ENCODE measurements around the gene PLPP6. TPM values are rescaled to one million over a fixed set of nuclear protein-coding genes. Genes with fewer than 3 reads are reported as not detected.

The PLPP6 gene
- total and polyA plus RNA-seq, 10 donors, result 4.5 to 11.6 (median 6.8) TPM

- no peaks in the 10 kb centered on the region for H3K36me3 ChIP-seq
- H3K27ac ChIP-seq, result no peak overlapping the region
- 72 to 84% (median 78%) methylated on average over 2 of the region's 2 CpGs for WGBS, 5 donors
- H3K4me1 ChIP-seq, result peaks cover 0 to 14% (median 0%) of the 10 kb centered on the region in 6 donors
- no peak for DNase-seq
- H3K27me3 ChIP-seq (replicated peaks in 1 of 7), result no peaks in the 10 kb centered on the region
- intact Hi-C loops (cut with DNase I; ENCODE audit: low total_unique reads), result no loop called here
- H3K4me3 ChIP-seq, result no peak overlapping the region
- H3K9me3 ChIP-seq, result no peaks in the 10 kb centered on the region
- TF ChIP-seq POLR2A (IDR thresholded peaks at IDR 0.05) (no peak), CTCF (IDR thresholded peaks at IDR 0.05 in 8 of 11, conservative IDR thresholded peaks at IDR 0.05 in 3 of 11) (no peak), POLR2AphosphoS5 (IDR thresholded peaks at IDR 0.05) (no peak)
Measured at GRCh38 chr9:4620881-4621555, 41.1 kb upstream of the PLPP6 start.

- H3K36me3 ChIP-seq, result no peaks in the 10 kb centered on the region
- no peak for TF ChIP-seq POLR2AphosphoS5 (IDR thresholded peaks at IDR 0.05)
- no peak for TF ChIP-seq POLR2A (IDR thresholded peaks at IDR 0.05)
- TF ChIP-seq CTCF (IDR thresholded peaks at IDR 0.05 in 8 of 11, conservative IDR thresholded peaks at IDR 0.05 in 3 of 11), result no peak
- H3K4me3 ChIP-seq, result no peak overlapping the region
- no peaks in the 10 kb centered on the region for H3K27me3 ChIP-seq (replicated peaks in 1 of 7)
- no peak overlapping the region for H3K27ac ChIP-seq
- intact Hi-C loops (cut with DNase I; ENCODE audit: low total_unique reads), result no loop called here
- H3K9me3 ChIP-seq, result no peaks in the 10 kb centered on the region
- DNase-seq, result no peak
- H3K4me1 ChIP-seq, result peaks cover 0 to 14% (median 0%) of the 10 kb centered on the region in 6 donors
- 82 to 89% (median 84%) methylated on average over 10 of the region's 10 CpGs for WGBS, 5 donors
Measured at GRCh38 chr9:4622016-4622415, 40.1 kb upstream of the PLPP6 start.

- 46 to 54% (median 50%) methylated on average over 2 of the region's 2 CpGs for WGBS, 5 donors
- Histone ChIP-seq H3K36me3 (no peaks in the 10 kb centered on the region), H3K4me3 (no peak overlapping the region), H3K27me3 (replicated peaks in 1 of 7) (no peaks in the 10 kb centered on the region), H3K27ac (no peak overlapping the region), H3K4me1 (no peaks in the 10 kb centered on the region), H3K9me3 (no peaks in the 10 kb centered on the region)
- intact Hi-C loops (cut with DNase I; ENCODE audit: low total_unique reads), result no loop called here
- no peak for TF ChIP-seq POLR2AphosphoS5 (IDR thresholded peaks at IDR 0.05)
- no peak for TF ChIP-seq CTCF (IDR thresholded peaks at IDR 0.05 in 8 of 11, conservative IDR thresholded peaks at IDR 0.05 in 3 of 11)
- no peak for TF ChIP-seq POLR2A (IDR thresholded peaks at IDR 0.05)
- DNase-seq, result no peak
Measured at GRCh38 chr9:4630836-4631235, 31.3 kb upstream of the PLPP6 start.

GRCh38 chr9:4638968-4639367 is 23.1 kb upstream of the PLPP6 start:
- intact Hi-C loops (cut with DNase I; ENCODE audit: low total_unique reads), result no loop called here
- WGBS, 5 donors, result 73 to 90% (median 85%) methylated on average over 3 of the region's 3 CpGs
- H3K27me3 ChIP-seq (replicated peaks in 1 of 7), result no peaks in the 10 kb centered on the region

More at GRCh38 chr9:4638968-4639367, 23.1 kb upstream of the PLPP6 start:
- no peak for TF ChIP-seq POLR2AphosphoS5 (IDR thresholded peaks at IDR 0.05)
- TF ChIP-seq POLR2A (IDR thresholded peaks at IDR 0.05), result no peak
- TF ChIP-seq CTCF (IDR thresholded peaks at IDR 0.05 in 8 of 11, conservative IDR thresholded peaks at IDR 0.05 in 3 of 11), result no peak
- no peaks in the 10 kb centered on the region for H3K36me3 ChIP-seq
- no peak for DNase-seq
- H3K27ac ChIP-seq, result no peak overlapping the region
- H3K4me3 ChIP-seq, result no peak overlapping the region
- no peaks in the 10 kb centered on the region for H3K4me1 ChIP-seq
- no peaks in the 10 kb centered on the region for H3K9me3 ChIP-seq

All from spleen (tissue), 11 donors.